COLO668 (cell line): ENCODE measurements around the gene AKNA.
"Not testable (repeated sequence)": the region's sequence is repeated elsewhere in the genome, so short reads cannot be mapped to it uniquely, and the experiment has no call there.

ENCODE experiments used
- DNase-seq: peaks from one replicate; lab custom pipeline; 2025; ENCODE audit not compliant: unreplicated experiment; lab: John Stamatoyannopoulos, UW

The AKNA gene

DNA sequence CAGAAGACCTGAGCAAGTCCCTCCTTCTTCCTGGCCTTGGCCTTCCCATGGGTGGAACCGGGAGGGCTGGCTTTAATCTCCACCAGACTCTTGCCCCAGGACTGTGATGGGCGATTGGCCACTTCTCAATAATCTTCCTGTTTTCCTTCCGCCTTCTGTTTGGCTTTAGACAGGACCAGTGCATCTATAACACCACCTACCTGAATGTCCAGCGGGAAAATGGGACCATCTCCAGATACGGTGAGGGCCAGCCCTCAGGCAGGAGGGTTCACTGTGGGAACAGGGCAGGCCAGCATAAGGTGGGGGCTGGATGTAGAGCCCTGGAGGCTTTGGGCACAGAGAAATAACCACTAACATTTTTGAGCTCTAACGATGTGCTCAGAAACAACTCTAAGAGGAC is 63.9 kb downstream of the AKNA start:
- not testable (repeated sequence) for DNase-seq

DNA sequence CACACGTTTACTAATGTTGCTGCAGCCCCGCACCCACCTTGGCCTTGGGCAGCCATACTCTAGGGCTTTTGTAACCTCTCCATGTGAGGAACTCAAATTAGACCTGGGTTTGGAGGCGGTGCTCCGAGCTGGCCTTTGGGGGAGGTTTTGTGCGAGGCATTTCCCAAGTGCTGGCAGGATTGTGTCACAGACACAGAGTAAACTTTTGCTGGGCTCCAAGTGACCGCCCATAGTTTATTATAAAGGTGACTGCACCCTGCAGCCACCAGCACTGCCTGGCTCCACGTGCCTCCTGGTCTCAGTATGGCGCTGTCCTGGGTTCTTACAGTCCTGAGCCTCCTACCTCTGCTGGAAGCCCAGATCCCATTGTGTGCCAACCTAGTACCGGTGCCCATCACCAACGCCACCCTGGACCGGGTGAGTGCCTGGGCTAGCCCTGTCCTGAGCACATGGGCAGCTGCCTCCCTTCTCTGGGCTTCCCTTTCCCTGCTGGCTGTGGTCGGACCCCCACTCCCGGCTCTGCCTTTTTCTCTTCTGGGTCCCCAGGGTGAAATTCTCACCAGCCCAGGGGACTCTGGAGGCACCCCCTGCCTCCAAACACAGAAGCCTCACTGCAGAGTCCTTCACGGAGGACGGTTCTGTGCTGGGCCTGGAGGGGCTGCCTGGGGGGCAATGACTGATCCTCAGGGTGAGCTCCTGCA is 64.8 kb downstream of the AKNA start, which contains the start of gene ORM1:
TSS of gene ORM1 (plus strand) at position 268 of the 701 bp plus-strand sequence. CDS start at position 304, 36 bp downstream.
- not testable (repeated sequence) for DNase-seq

DNA sequence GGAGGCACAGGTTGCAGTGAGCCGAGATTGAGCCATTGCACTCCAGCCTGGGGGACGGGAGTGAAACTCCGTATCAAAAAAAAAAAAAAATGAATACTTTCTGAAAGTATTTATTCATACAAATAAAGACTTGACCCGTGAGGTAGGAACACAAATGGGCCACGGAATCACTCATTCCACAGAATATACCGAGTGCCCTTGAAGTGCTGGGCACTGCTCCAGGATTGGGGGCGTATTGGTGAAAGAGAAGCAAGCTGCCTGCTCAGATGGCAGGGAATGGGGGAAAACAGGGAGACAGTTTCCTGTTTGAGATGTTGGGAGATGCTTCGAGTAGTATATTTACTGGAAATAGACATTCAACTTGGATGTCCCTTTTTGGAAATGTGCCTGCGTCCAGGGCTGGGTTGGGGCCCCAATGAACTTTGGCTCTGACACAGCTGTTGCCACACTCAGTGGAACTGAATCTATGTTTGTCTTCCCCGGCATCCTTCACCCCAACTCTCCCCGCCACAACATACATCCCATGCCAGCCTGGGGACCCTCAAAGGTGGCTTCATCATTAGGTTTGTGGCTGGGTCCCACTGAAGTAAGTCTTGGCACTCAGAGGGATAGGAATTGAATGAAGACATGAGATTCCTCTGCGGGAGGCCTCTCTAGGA is 65.5 kb downstream of the AKNA start:
- not testable (repeated sequence) for DNase-seq

DNA sequence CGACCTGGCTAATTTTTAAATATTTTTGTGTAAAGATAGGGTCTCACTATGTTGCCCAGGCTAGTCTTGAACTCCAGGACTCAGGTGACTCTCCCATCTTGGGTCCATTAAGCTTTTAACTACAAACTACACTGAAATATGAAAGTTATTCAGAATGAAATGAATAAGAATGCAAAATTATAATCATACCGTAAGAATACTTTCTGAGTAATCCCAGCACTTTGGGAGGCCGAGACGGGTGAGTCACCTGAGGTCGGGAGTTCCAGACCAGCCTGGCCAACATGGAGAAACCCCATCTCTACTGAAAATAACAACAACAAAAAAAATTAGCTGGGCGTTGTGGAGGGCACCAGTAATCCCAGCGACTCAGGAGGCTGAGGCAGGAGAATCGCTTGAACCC is 66.0 kb downstream of the AKNA start:
- no peak for DNase-seq

DNA sequence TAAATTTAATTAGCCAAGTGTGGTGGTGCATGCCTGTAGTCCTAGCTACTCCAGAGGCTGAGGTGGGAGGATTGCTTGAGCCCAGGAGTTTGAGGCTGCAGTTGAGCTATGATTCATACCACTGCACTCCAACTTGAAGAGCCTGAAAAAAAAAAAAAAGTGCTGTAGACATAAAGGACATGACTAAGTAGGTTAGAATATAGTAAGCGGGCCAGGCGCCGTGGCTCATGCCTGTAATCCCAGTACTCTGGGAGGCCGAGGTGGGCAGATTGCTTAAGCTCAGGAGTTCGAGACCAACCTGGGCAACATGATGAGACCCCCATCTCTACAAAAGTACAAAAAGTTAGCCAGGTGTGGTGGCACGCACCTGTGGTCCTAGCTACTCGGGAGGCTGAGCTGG is 67.1 kb downstream of the AKNA start:
- DNase-seq: not testable (repeated sequence)

DNA sequence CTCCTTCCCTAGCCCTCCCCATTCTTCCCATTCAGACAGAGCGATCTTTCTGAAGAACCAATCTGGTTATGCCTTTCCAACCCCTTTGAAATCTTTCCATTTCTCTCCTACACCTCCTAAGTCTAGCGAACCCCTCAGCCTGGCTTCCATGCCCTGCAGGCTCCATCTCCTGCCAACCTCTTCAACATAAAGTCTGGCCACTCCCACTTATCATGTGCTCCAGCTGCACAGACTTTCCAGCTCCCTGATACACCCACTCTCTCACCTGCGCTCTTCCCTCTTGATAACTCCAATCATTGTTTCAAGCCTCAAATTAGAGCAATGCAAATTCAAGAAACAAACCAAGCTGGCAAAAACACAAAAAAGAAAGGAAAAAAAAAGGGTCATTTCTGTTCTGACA is 68.6 kb downstream of the AKNA start:
- DNase-seq: no peak

DNA sequence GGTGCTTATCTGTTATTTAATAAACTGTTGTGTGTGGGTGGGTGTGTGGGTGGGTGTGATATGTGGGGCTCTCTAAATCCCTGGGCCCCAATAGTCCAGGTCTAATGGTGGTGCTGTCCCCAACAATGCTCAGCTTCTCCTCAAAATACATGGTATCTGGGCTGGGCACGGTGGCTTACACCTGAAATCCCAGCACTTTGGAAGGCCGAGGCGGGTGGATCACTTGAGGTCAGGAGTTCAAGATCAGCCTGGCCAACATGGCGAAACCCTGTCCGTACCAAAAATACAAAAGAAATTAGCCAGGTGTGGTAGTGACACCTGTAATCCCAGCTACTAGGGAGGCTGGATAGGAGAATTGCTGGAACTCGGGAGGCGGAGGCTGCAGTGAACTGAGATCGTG is 69.4 kb downstream of the AKNA start:
- DNase-seq: no peak

DNA sequence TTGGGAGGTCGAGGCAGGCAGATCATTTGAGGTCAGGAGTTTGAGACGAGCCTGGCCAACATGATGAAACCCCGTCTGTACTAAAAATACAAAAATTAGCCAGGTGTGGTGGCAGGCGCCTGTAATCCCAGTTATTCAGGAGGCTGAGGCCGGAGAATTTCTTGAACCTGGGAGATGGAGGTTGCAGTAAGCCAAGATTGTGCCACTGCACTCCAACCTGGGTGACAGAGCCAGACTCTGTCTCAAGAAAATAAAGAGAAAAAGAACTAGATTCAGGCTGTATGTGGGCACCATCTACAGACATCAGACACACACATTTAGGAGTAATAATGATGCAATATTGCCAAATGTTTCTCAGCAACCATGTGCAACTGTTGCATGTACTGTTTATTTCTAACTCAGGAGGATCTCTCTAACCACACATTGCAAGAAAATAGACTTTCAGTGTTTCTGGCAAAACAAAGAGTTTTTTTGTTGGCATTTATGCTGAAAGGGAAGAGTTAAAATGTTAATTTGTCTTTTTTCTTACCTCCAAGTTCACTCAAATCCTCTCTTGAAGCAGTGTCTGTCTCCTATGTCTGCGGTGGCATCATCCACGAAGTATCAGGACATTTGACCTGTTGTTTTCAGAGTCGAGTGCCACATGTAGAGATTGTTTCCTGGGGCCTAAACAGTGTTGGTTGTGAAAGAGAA is 70.0 kb downstream of the AKNA start:
- DNase-seq: no peak

DNA sequence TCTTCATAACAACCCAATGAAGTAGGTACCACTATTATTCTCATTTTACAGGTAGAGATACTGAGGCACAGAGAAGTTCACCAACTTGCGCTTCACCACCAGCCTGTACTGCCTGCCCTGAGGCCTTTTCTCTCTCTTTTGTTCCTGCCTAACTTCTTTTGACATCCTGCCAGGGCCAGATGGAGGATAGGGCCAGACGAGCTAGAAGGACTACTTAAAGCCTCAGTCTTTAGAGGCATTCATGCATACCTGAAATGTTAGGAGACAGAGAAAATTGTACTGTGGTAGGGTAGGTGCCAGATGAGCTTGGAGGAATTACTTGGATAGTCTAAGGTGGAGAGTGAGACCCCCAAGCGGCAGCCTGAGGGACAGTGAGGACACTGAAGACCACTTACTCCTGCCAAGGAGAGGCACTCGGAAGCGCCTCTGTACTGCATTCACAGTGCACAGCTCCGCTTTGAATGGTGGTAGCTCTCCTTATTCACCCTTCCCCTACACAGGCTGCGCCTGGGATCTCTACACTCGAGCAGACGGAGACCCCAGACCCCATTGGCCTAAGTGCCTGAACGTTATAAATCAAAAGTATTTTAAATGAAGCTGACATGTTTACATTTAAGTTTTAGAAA is 71.1 kb downstream of the AKNA start:
- DNase-seq: no peak

DNA sequence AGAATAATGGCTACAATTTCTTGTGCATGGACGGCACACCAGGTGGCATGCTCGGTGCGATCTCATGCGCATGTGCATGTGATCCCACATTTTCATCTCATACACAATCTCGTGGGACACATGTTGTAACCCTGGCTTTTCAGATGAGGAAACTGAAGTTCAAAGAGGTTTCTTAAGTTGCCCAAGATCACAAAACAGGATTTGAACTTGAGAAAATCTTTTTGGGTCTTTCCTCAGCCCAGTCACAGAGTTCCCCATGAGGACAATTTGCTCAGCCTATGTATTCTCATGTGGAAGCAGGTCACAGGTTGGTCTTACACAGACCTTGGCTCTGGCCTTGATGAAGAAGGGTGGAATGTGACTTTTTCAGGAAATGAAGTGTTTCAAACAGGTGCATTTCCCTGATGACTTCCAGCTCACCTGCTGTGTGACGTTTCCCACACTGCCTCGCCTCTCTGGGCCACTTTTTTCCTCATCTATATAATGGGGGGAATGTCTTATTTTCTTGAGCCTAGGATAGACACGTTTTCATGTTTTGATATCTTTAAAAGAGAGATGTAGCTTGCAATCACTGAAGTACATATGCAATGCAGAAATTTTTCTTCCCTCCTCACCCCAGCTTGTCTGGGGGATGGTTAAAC is 71.9 kb downstream of the AKNA start:
- DNase-seq: no peak

DNA sequence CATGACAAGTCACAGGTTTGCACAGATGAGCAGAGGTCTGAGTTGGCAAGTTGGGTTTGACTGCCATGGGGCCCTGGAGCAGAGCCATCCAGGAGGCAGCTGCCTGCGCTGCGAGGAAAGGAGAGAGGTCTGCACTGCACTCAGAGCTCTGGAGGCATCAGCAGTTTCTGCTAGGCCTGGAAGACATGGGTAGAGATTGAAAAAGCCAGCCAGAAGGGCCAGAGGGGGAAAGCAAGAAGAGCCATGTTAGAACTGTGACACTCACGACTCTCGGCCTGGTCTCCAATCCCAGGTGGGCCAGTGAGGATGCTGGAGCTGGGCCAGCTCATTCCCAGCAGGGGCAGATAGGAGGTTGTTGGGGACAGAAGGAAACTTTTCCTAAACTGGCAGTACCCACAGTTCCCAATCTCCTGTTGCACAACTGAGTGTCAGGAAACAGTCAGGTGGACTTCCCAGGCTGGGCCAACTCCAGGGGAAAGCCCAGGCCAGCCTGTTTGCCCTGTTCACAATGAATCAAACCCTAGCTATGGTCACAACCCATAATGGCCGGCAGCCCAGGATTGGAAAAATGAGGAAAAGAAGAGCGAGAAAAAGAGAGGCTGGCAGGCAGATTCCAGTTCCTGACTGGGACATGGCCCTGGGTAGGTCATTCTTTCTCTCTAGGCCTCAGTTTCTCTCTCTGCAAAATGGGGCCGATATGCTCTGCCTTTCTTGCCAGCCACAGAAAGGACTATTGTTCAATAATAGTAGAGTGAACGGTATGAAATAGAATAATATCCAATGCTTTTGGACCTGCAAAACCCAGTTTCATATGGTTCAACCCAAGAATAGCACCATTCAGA is 72.7 kb downstream of the AKNA start:
- no peak for DNase-seq

DNA sequence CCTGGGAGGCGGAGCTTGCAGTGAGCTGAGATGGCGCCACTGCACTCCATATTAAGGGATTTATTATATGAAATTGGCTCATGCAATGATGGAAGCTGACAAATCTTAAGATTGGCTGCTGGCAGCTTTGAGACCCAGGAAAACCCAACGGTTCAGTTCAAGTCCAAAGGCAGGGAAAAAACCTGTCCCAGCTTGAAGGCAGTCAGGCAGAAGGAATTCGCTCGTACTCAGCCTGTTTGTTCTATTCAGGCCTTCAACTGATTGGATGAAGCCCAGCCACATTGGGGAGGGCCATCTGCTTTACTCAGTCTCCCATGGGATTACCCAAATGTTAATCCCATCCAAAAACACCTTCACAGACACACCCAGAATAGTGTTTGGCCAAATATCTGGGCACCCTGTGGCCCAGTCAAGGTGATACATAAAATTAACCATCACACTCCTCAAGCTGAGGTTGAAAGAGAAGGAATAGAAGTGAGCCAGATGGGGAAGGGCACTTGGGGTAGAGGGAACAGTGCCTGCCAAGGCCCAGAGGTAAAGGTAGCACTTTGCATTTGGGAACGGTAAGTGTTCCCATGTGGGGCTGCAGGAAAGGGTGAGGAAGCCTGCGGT is 73.4 kb downstream of the AKNA start:
- DNase-seq: no peak

DNA sequence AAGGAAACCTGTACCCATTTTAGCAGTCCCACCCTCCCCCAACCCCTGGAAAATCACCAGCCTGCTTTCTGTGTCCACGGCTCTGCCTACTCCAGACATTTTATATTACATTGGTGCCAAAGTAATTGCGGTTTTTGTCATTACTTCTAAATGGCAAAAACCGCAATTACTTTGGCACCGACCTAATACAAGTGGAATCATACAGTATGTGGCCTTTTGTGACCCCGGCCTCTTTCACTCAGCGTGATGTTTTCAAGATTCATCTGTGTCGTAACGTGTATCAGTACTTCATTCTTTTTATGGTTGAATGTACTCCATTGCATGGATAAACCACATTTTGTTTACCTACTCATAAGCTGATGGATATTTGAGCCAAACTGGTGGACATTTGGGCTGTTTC is 74.6 kb downstream of the AKNA start:
- no peak for DNase-seq

DNA sequence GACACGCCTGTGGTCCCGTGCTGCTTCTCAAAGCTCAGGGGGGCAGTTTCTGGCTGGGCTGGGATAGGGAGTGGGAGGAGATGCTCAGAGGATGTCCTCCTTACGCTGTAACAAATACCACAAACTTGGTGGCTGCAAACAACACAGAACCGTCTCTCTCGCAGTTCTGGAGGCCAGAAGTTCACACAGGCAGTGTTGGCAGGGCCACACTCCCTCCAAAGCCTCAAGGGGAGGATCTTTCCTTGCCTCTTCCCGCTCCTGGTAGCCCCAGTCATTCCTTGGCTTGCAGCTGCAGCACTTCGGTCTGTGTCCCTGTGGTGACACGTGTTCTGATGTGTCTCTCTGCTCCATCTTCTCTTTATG is 75.3 kb downstream of the AKNA start:
- DNase-seq: no peak

DNA sequence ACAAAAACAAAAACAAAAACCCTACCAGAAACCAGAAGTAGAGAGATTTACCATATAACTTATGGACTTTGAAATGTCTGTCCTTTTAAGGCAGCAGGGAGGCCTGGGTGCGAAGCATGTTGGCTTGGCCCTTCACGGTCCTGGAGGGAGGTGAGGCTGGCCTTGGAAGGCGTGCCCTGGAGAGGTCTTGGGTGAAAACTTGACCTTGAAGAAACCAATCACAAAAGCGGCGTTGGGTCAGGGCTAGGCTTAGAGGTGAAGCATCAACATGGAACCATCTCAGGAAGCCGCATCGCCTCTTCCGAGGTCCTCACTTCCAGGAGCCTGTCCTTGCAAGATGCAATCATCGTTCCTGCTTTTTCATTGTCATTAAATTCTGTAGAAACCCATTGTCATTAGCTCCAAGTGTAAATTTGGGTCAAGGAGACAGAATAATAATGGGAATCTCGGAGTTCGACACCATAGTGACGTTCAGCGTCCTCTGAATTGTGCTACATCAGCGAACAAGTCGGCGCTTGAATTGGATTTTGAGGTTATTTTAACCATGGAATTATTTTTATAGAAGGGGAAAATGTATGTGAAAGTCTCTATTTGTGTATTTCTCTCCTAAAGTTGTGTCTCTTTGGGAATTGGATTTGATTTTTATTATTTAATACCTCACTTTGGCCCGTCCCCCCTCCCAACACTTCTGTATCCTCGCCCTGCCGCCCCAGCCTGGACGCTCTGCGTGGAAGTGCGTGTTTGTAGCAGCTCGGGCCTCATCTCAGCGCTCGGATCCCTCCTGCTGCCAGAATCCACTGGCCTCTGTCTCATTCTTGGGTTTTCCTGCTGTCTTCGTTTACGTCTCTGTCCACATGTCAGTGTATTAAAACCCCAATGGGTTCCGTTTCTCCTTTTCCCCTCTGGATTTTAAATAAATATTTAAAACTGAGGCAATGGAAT is 75.9 kb downstream of the AKNA start:
- no peak for DNase-seq

DNA sequence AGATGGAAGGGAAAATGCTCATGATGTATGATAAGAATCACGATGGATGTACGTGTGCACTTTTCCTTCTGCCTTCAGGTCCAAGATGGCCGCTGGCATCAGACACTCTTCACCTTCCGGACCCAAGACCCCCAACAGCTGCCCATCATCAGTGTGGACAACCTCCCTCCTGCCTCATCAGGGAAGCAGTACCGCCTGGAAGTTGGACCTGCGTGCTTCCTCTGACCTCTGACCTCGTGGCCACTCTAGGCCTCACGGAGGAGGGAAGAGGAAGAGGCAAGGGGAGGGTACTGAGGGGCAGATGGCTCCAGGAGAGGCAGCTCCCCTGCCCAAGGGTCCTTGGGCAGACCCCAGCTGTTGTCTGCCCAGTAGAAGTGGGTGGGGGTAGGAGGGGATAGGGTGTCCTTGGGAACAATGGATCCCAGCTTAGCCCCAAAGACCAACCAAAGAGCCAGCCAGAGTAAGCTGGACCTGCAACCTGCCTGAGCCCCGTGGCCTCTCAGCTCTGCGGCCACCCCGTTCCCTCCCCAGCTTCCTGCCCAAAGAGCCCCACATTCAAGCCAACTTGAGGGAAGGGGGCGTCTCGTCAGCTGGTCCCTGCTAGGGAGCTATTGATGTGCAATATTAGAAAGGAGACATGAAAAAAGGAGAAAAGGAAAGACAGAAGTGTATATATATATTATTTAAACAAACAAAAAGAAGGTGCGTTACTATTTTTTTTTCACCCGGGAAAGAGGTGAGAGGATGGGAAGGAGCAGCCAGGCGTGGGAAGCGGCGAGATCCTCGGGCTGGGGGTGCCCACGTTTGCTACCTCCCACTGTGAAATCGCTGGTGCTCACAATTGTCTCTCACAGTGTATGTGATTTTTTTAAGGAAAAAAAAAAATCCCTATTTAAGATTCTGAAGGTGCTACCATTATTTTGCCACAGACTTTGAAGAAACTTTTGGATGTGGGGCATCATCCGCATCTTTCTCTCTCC is 77.0 kb downstream of the AKNA start:
- no peak for DNase-seq

DNA sequence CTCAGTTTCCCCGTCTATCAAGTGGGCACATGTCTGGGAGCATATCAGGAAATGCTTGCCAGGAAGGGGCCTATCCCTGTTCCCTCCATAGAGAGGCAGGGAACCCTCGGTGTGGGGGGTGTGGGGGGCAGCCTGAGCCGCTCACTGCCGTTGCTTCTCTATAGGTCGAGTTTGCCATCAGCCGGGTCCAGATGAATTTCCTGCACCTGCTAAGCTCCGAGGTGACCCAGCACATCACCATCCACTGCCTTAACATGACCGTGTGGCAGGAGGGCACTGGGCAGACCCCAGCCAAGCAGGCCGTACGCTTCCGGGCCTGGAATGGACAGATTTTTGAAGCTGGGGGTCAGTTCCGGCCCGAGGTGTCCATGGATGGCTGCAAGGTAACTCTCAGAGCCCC is 78.7 kb downstream of the AKNA start:
- DNase-seq: no peak
